ENCODE results near the gene SLC22A5.

DNA sequence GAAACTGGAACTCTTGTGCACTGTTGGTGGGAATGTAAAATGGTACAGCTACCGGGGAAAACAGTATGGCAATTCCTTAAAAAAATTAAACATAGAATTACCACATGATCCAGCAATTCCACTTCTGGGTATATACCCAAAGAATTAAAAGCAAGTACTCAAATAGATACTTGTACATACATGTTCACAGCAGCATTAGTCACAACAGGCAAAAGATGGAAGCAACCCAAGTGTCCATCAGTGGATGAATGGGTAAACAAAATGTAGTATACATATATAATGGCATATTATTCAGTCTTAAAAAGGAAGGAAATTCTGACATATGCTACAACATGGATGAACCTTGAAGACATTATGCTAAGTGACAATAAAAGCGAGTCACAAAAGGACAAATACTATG lies 7.4 kb upstream of the SLC22A5 start:
- TF ChIP-seq, protein P1, sequence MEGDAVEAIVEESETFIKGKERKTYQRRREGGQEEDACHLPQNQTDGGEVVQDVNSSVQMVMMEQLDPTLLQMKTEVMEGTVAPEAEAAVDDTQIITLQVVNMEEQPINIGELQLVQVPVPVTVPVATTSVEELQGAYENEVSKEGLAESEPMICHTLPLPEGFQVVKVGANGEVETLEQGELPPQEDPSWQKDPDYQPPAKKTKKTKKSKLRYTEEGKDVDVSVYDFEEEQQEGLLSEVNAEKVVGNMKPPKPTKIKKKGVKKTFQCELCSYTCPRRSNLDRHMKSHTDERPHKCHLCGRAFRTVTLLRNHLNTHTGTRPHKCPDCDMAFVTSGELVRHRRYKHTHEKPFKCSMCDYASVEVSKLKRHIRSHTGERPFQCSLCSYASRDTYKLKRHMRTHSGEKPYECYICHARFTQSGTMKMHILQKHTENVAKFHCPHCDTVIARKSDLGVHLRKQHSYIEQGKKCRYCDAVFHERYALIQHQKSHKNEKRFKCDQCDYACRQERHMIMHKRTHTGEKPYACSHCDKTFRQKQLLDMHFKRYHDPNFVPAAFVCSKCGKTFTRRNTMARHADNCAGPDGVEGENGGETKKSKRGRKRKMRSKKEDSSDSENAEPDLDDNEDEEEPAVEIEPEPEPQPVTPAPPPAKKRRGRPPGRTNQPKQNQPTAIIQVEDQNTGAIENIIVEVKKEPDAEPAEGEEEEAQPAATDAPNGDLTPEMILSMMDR (IDR thresholded peaks at IDR 0.05) = no peak
- TF ChIP-seq POLR2A (IDR thresholded peaks at IDR 0.05) = no peak

Measured in heart left ventricle (tissue), 13 donors.